ENCODE results near the gene SERPINF2. TPM values are rescaled to one million over a fixed set of nuclear protein-coding genes. Genes with fewer than 3 reads are reported as not detected.

Gene SERPINF2
- polyA plus RNA-seq, 1 of the 3 experiments (the other 2 are of a cell fraction): 0.26 TPM

DNA sequence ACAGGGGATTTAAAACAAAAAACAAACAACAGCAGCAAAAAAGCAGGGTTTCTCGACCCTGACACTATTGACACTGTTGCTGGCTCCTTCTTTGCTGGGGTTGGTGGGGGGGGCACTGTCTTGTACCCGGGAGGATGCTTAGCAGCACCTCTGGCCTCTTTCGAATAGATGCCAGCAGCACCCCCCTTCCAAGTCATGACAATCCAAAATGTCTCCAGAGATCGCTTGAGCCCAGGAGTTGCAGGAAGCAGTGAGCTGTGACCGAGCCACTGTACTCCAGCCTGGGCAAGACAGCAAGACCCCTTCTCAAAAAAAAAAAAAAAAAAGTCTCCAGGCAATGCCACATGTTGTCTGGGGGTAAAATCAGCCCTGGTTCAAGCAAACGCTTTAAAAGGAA, 39.5 kb downstream of the SERPINF2 start:
- H3K27me3 ChIP-seq (ENCODE audit: insufficient read depth): no peaks in the 10 kb centered on the region
- DNase-seq: no peak
- H3K9me2 ChIP-seq: no peaks in the 10 kb centered on the region
- 85% methylated on average over 5 of the region's 6 CpGs for WGBS (ENCODE audit: low lambda C conversion rate)
- 0 out of 2 replicates have a peak, but pooled peaks cover 9% of the 10 kb centered on the region for H3K79me2 ChIP-seq (ENCODE audit: insufficient read depth)
- H3K4me1 ChIP-seq (ENCODE audit: control insufficient read depth in 1 of 2, insufficient read depth in 2 of 2, low read depth in 1 of 2, low read length in 1 of 2): peaks cover 9 to 21% of the 10 kb centered on the region in 2 experiments; a peak in 3 of 4 replicates
- H3K36me3 ChIP-seq (replicated peaks in 1 of 2; ENCODE audit: control insufficient read depth in 1 of 2, insufficient read depth in 2 of 2, low read length in 1 of 2): peaks cover 19 to 35% of the 10 kb centered on the region in 2 experiments
- no peaks in the 10 kb centered on the region for H3K9me3 ChIP-seq
- no peak overlapping the region for H3K4me2 ChIP-seq
- ChIA-PET POLR2A (no interaction called here), CTCF (interaction anchor here (1.2 to 7.9 kb wide), 3 partner anchors 64 to 116 kb away, joined by 4 to 112 read pairs (median 4); no protein-coding TSS in a partner anchor)
- TF ChIP-seq, protein P1, sequence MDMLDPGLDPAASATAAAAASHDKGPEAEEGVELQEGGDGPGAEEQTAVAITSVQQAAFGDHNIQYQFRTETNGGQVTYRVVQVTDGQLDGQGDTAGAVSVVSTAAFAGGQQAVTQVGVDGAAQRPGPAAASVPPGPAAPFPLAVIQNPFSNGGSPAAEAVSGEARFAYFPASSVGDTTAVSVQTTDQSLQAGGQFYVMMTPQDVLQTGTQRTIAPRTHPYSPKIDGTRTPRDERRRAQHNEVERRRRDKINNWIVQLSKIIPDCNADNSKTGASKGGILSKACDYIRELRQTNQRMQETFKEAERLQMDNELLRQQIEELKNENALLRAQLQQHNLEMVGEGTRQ (IDR thresholded peaks at IDR 0.05; ENCODE audit: borderline replicate concordance, low read depth, low read length): no peak
- no peak for TF ChIP-seq FOXJ3 (CRISPR knock-in tag; IDR thresholded peaks at IDR 0.05)
- no peak for TF ChIP-seq CHD2 (IDR thresholded peaks at IDR 0.05; ENCODE audit: low read length, partially characterized antibody)
- no peak for TF ChIP-seq GABPA (IDR thresholded peaks at IDR 0.05; ENCODE audit: low read depth)
- no peak for TF ChIP-seq FOXM1 (IDR thresholded peaks at IDR 0.05; ENCODE audit: low read depth)
- no peak for TF ChIP-seq RFX5 (IDR thresholded peaks at IDR 0.05; ENCODE audit: low read length)
- no peak for TF ChIP-seq SIN3A (IDR thresholded peaks at IDR 0.05; ENCODE audit: borderline replicate concordance, low read depth, low read length)
- TF ChIP-seq, protein P2, sequence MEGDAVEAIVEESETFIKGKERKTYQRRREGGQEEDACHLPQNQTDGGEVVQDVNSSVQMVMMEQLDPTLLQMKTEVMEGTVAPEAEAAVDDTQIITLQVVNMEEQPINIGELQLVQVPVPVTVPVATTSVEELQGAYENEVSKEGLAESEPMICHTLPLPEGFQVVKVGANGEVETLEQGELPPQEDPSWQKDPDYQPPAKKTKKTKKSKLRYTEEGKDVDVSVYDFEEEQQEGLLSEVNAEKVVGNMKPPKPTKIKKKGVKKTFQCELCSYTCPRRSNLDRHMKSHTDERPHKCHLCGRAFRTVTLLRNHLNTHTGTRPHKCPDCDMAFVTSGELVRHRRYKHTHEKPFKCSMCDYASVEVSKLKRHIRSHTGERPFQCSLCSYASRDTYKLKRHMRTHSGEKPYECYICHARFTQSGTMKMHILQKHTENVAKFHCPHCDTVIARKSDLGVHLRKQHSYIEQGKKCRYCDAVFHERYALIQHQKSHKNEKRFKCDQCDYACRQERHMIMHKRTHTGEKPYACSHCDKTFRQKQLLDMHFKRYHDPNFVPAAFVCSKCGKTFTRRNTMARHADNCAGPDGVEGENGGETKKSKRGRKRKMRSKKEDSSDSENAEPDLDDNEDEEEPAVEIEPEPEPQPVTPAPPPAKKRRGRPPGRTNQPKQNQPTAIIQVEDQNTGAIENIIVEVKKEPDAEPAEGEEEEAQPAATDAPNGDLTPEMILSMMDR (IDR thresholded peaks at IDR 0.05): no peak
- no peaks in the 10 kb centered on the region for H4K20me1 ChIP-seq (ENCODE audit: insufficient read depth)
- no peak overlapping the region for H3K4me3 ChIP-seq (ENCODE audit: low read depth in 2 of 2, low read length in 1 of 2)
- no peak overlapping the region for H3K9ac ChIP-seq
- H3K27ac ChIP-seq (ENCODE audit: low read depth in 2 of 2, low read length in 1 of 2): no peak overlapping the region
- H3F3A ChIP-seq (replicated peaks; ENCODE audit: insufficient read depth): peaks cover 30% of the 10 kb centered on the region
- H2AFZ ChIP-seq (ENCODE audit: low read depth): no peak overlapping the region

DNA sequence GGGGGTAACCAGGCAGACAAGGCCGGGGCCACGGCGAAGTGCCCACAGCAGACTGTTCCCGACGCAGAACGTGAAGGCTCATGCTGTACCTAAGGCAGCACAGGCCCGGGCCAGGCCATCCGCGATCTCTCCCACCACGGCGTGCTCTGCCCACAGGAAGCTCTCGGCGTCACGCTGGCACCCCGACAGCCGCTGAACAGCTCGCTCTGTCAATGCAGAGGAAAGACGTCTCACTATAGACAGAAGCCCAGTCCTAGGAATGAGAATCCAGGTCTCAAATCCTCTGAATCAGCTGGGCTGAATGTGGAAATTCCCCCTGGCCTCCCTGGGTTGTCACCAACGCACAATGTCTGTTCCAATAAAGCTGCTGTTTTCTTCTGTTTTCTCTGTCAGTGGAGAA, 40.6 kb downstream of the SERPINF2 start:
- H3K4me2 ChIP-seq: no peak overlapping the region
- H3K36me3 ChIP-seq (replicated peaks in 1 of 2; ENCODE audit: control insufficient read depth in 1 of 2, insufficient read depth in 2 of 2, low read length in 1 of 2): peaks cover 13 to 28% of the 10 kb centered on the region in 2 experiments
- peak overlapping the region in 1 of 2 experiments; percentile 18; a peak in 2 of 4 replicates for H3K27ac ChIP-seq (ENCODE audit: low read depth in 2 of 2, low read length in 1 of 2)
- H2AFZ ChIP-seq (ENCODE audit: low read depth): no peak overlapping the region
- no peak overlapping the region for H3K4me3 ChIP-seq (ENCODE audit: low read depth in 2 of 2, low read length in 1 of 2)
- 90% methylated on average over 18 of the region's 19 CpGs for WGBS (ENCODE audit: low lambda C conversion rate)
- H3F3A ChIP-seq (replicated peaks; ENCODE audit: insufficient read depth): peaks cover 40% of the 10 kb centered on the region
- H3K9me2 ChIP-seq: no peaks in the 10 kb centered on the region
- no peaks in the 10 kb centered on the region for H3K9me3 ChIP-seq
- H3K4me1 ChIP-seq (ENCODE audit: control insufficient read depth in 1 of 2, insufficient read depth in 2 of 2, low read depth in 1 of 2, low read length in 1 of 2): peaks cover 14 to 27% of the 10 kb centered on the region in 2 experiments; a peak in 3 of 4 replicates
- no peak for DNase-seq
- no peak overlapping the region for H3K9ac ChIP-seq
- no peaks in the 10 kb centered on the region for H4K20me1 ChIP-seq (ENCODE audit: insufficient read depth)
- POLR2A ChIA-PET: interaction anchor here (1.3 to 2.2 kb wide), 2 partner anchors 58 to 66 kb away, joined by 5 to 9 read pairs; partner anchors contain the start of gene WDR81
- H3K27me3 ChIP-seq (ENCODE audit: insufficient read depth): no peaks in the 10 kb centered on the region
- CTCF ChIA-PET: interaction anchor here (0.7 to 7.9 kb wide), 27 partner anchors 8 to 209 kb away, joined by 3 to 112 read pairs (median 4); partner anchors contain the start of genes RILP, SERPINF1 and WDR81
- H3K79me2 ChIP-seq (ENCODE audit: insufficient read depth): 0 out of 2 replicates have a peak, but pooled peaks cover 9% of the 10 kb centered on the region
- TF ChIP-seq RCOR1 (IDR thresholded peaks at IDR 0.05; ENCODE audit: low read length): no peak
- TF ChIP-seq MEF2A (IDR thresholded peaks at IDR 0.05; ENCODE audit: borderline replicate concordance, low read depth): no peak
- TF ChIP-seq TAF1 (IDR thresholded peaks at IDR 0.05; ENCODE audit: borderline replicate concordance, low read depth, low read length): no peak
- TF ChIP-seq, protein P3, sequence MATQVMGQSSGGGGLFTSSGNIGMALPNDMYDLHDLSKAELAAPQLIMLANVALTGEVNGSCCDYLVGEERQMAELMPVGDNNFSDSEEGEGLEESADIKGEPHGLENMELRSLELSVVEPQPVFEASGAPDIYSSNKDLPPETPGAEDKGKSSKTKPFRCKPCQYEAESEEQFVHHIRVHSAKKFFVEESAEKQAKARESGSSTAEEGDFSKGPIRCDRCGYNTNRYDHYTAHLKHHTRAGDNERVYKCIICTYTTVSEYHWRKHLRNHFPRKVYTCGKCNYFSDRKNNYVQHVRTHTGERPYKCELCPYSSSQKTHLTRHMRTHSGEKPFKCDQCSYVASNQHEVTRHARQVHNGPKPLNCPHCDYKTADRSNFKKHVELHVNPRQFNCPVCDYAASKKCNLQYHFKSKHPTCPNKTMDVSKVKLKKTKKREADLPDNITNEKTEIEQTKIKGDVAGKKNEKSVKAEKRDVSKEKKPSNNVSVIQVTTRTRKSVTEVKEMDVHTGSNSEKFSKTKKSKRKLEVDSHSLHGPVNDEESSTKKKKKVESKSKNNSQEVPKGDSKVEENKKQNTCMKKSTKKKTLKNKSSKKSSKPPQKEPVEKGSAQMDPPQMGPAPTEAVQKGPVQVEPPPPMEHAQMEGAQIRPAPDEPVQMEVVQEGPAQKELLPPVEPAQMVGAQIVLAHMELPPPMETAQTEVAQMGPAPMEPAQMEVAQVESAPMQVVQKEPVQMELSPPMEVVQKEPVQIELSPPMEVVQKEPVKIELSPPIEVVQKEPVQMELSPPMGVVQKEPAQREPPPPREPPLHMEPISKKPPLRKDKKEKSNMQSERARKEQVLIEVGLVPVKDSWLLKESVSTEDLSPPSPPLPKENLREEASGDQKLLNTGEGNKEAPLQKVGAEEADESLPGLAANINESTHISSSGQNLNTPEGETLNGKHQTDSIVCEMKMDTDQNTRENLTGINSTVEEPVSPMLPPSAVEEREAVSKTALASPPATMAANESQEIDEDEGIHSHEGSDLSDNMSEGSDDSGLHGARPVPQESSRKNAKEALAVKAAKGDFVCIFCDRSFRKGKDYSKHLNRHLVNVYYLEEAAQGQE (IDR thresholded peaks at IDR 0.05; ENCODE audit: low read depth, low read length): no peak
- TF ChIP-seq SMC3 (IDR thresholded peaks at IDR 0.05; ENCODE audit: low read depth, low read length): no peak
- TF ChIP-seq JUND (IDR thresholded peaks at IDR 0.05): no peak
- no peak for TF ChIP-seq GATA2 (CRISPR knock-in tag; IDR thresholded peaks at IDR 0.05)
- no peak for TF ChIP-seq EZH2phosphoT487 (IDR thresholded peaks at IDR 0.05; ENCODE audit: borderline replicate concordance, low read depth)
- no peak for TF ChIP-seq ELF1 (IDR thresholded peaks at IDR 0.05)
- TF ChIP-seq, protein P4, sequence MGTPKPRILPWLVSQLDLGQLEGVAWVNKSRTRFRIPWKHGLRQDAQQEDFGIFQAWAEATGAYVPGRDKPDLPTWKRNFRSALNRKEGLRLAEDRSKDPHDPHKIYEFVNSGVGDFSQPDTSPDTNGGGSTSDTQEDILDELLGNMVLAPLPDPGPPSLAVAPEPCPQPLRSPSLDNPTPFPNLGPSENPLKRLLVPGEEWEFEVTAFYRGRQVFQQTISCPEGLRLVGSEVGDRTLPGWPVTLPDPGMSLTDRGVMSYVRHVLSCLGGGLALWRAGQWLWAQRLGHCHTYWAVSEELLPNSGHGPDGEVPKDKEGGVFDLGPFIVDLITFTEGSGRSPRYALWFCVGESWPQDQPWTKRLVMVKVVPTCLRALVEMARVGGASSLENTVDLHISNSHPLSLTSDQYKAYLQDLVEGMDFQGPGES (IDR thresholded peaks at IDR 0.05; ENCODE audit: low read depth, low read length): no peak
- no peak for TF ChIP-seq POLR2AphosphoS5 (IDR thresholded peaks at IDR 0.05; ENCODE audit: low read depth, low read length)
- TF ChIP-seq NFIC (IDR thresholded peaks at IDR 0.05; ENCODE audit: borderline replicate concordance): no peak
- TF ChIP-seq RAD21 (IDR thresholded peaks at IDR 0.05; ENCODE audit: low read length): no peak
- TF ChIP-seq NRF1 (IDR thresholded peaks at IDR 0.05; ENCODE audit: low read depth, low read length): no peak
